Stimulated activated CD4-positive, alpha-beta T cell treated with anti-CD3 and anti-CD28 coated beads, Interleukin-1b, Interleukin-23, amount 100 ng/mL, for 48 hours (primary cell): ENCODE results near the gene C1orf174.
"Not testable (repeated sequence)": the region's sequence is repeated elsewhere in the genome, so short reads cannot be mapped to it uniquely, and the experiment has no call there.

Source experiments
- DNase-seq: peaks from one replicate; pipeline ENCODE4 v3.0.0-alpha.2; 2020

The C1orf174 gene

DNA sequence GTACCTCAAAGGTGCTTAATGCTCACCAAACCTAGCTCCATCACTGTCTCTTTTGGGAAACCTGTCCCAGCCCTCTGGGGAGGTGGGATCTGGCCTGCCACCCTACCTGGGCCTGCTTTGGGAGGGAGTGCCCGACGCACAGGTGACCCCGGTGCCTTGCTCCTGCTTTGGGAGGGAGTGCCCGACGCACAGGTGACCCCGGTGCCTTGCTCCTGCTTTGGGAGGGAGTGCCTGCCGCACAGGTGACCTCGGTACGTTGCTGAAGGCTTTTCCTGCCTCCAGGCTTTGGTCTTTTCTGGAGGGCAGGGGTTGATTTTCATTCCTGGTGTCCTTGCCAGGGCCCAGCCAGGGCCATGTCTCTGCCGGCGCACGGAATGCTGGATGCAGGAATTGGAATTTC, 25.2 kb upstream of the C1orf174 start:
- no peak for DNase-seq

GRCh38 chr1:3924825-3925220, 24.8 kb upstream of the C1orf174 start:
- DNase-seq = no peak

DNA sequence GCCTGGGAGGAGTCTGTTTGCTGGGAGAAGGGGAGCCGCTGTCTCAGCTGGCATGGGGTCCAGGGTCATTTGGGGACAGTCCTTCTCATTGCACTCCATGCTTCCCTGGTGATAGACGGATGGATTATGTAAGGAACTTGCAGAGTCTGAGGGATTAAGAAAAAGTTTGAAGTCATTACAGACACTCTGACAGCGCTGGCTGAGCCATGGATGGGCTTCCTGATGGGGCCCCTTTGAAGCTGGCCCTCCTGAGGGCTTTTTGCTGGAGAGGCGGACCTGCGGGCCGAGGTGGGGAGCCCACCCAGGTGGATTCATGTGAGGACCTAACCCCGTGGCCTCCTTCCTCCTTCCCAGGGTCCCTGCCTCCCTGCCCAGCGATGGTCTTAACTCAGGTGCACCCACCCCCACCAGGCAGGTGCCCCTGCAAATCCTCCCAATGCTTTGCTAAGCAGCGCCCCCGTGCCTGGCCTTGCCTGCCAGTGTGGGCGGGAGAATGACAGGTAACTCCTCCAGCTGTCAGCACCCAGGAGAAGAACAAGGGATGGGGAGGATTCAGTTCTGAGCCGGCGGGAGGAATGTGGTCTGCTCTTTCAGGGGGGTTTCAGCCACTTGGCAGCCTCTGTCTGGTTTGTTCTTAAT, 24.2 kb upstream of the C1orf174 start:
- DNase-seq = no peak

DNA sequence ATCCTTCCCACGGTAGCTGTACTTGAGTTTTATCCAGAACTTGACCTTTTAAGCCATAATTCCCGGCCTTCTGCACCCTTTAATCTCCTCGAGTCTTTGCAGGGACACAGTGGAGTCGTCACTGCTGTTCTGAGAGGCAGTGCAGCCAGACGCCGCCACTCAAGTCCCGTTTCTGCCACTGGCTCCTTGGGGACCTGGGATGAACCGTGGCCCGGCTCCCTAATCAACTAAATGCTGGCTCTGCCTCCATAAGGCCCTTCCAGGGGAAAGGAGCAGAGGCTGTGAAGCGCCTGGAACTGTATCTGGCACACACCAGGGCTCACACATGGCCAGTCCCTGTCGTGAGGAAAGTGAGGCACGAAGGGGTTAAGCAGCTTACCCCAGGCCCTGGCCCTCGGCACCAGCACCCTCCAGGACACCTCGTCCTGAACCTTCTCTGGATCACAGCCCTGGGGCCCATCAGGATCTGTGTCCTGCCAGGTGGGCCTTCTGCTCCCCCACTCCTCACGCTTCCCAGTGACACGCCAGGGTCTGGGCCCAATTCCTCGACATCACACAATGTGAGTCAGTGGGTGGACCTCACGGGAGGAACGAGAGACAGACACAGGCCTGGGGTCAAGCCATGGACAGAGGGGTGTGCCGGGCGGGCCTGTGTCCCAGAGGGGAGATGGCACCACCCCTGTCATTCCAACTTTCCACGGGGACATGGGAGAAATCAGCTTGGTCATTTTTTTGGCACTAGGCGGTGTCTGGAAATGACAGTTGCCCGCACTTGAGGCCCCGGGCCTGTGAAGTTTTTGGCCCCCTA, 23.5 kb upstream of the C1orf174 start:
- no peak for DNase-seq

DNA sequence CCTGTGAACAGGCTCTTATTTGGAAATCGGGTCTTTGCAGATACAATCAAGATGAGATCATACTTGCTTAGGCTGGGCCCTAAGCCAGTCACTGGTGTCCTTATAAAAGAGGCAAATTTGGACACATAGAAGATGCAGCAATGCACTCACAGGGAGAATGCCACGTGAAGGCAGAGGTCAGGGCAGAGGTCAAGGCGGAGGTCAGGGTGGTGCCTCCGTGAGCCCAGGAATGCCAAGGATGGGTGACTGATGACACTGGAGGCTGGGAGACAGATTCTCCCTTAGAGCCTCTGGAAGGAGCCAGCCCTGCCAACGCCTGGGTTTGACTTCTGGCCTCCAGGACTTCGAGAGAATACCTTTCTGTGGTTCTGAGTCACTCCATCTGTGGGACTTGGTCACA, 22.8 kb upstream of the C1orf174 start:
- no peak for DNase-seq

- DNase-seq = no peak
These were observed 22.2 kb upstream of the C1orf174 start for GRCh38 chr1:3922201-3922725.

DNA sequence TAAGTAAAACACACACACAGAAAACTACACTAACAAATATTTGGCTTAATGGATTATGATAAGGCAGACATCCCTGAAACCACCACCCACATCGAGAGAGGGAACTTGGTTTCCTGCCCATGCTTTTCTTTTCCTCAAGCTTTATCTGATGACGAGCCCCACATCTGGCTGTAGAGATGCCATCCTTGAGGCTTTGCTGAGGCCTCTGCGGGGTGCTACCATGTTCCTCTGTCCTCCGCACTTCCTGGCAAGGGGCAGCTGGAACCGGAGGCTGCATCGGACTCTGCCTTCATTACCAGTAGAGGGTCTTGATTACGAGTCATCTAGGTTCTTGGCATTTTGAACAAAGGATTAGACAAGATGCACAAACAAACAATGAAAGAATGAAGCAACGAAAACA, 21.7 kb upstream of the C1orf174 start:
- no peak for DNase-seq

DNA sequence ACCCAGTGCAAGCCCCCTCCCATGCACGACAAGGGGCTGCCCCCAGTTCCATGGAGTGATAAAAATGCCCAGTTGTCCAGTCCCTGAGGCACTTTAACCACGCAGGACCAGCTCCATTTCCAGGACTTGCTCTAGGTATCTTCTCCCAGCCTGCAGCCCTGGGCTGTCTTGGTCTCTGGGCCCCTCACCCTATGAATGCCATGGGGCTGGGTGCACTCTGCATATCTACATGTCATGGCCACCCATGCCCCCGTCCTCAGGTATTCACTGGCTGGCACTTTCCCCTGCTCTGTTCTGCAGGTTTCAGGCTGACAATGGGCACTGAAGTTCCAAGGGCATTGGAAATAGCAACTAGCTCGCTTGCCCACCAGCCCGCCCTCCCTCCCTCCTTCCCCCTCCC, 19.6 kb upstream of the C1orf174 start:
- no peak for DNase-seq

DNA sequence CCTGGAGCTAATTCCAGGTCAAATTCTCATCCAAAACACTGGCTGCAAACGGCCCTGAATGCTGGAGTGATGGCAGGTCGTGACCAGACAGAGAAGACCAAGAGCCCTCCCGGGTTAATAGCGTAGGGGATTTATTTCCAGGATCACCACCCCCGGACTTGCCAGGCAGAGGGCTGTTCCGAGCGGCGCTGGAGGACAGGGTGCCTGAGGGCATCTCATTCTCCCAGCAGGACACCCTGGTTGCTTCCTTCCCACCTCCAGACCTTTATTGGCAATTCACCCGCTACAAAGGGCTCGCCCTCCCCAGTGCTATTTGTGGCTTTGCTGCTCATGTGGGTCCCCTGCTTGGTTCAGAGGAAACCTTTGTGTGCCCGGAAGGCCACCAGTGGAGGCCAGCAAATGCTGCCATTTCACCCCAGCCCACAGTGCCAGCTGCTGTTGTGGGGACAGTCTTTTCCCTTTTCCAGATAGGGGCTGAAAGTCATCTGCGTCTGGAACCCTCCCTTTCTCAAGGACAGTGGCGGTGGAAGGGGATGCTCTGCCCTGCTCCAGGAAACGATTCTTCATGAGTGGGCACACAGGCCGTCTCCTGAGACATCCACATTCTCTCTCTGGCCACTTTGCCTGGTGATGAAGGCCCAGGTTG, 19.0 kb upstream of the C1orf174 start:
- no peak for DNase-seq

GRCh38 chr1:3918359-3918758, 18.3 kb upstream of the C1orf174 start:
- DNase-seq = not testable (repeated sequence)

DNA sequence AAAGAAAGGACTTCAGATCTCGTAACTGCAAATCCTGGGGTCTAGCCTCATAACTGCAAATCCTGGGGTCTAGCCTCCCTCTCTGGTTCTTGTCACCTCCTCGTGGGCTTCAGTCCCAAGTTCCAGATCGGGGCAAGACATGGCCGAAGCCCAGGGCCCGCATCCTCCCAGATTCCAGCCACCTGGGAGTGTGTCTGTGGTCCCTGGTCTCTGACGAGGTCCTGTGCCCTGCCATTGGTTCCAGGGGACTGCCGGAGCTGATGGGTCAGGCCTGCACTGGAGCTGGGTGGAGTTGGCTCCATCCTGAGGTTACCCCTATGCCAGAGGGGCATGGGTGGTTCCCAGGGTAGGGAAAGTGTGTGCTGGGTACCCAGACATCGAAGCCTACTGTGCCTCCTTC, 17.7 kb upstream of the C1orf174 start:
- DNase-seq = no peak

- DNase-seq = no peak
These were observed 15.6 kb upstream of the C1orf174 start for GRCh38 chr1:3915551-3916121.

DNA sequence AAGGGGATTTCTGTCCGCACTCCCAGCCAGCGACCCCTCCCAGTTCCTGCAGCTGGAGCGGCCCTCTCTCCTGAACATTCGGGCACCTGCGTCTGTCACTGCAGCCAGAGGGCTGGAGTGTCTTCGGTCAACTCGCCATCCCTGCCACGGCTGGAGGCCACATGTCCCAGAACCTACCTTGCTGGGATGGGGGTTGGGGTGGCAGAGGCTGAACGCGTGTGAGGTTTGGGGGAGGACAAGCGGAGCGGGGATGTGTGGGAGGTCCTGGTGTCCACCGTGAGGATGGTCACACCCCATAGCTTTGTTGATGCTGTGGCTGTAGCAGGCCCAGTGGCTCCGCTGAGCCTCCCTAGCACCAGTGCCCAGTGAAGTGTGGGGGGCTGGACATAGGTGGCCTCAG, 14.8 kb upstream of the C1orf174 start:
- DNase-seq = no peak

DNA sequence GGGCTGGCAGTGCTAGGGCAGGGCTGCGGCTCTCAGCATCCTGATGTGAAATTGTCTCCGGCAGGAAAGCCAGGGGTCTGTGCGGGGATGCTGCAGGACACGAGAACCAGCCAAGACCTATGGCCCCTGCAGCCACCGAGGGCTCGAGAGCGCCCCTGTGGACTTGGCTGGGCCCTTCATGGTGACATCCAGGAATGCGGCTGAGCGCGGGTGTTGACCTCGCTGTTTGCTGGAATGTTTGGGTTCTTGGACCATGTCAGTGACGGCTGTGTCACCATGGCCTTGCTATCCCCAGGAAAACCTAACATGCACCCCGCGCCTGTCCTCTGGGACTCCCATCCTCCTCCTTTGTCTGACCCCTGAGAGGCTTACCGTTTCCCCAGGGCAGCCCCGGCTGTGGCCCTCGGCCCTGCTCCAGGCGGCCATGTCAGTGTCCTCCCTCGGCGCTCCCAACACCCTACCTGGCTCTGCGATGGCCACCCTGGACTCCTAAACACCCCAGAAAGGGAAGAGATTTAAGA, 14.3 kb upstream of the C1orf174 start:
- DNase-seq = no peak

DNA sequence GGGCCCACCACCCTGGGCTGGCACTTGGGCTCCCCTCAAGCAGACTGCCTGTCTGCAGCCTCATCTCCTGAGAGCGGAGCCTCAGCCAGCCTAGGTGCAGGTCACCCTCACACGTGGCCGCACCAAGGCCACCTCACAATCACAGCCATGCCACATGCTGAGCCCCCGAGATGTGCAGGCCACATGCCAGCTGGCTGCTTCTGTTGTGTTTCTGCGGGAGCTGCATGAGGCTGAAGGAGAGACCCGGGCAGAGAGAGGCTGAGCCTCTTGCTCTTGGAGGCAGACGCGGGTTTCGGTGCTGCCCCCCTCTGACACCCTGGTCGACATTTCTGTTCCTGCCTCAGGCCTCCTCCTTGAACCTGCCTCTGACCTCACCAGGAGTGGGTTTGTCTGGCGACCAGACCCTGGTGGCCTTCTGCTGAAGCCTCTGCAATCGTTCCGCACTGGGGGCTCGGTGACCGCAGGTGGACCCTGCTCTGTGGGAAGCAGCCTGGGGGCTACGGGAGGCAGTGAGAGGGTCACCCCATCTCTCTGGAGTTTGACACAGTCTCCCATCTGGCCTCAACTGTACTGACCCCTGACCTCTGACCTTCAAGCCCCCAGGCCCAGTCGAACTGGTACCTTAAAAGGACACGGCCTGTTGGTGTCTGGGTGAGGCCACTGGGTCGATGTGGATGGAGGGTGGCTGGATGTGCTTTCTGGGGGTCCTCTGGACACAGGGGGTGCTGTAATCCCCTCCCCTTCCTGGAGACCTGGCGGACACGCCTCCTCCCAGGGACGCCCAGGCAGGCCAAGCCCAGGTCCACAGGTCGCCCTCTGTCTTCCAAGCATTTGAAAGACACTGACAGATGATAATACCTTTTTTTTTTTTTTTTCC, 13.0 kb upstream of the C1orf174 start:
- DNase-seq = no peak

DNA sequence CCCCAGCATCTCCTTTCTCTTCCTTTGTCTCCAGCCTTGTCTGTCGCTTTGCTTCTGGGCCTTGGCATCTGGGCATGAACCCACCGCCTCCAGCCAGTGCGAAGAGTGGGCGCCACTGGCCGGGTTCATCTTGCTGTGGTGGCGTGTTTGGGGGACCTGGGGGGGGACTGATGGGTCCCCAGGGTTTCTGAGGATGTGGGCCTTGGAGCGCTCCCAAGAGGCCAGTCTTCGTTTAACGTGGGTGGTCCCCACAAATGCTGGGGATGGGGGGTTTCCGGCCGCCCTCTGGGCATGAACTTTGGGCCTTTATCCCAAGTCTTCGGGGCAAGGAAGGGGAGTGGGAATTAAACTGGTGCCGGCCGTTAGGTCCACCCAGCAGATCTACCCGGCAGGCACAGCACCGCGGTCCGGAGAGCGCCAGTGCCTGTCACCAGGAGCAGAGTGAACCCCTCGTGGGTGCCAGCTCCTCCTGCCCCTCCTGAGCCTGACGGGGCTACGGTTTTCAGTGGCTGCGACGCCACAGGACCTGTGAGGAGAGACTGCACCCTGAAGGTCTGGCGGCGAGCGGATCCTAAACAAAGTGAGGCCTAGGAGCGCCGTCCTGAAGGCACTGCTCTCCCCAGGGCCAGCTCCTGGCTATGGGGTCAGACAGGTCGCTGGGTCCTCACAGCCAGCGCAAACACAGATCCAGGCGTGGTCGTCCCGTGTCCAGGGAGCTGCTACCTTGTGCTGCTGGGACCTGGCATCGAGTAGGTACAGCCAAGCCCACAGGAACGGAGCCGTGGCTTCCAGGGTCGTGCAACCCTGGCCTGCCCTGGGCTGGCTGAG, 12.1 kb upstream of the C1orf174 start:
- no peak for DNase-seq

- peak; percentile 74 for DNase-seq
These were observed 11.1 kb upstream of the C1orf174 start for GRCh38 chr1:3910857-3911845.

- no peak for DNase-seq
These were observed 10.1 kb upstream of the C1orf174 start for GRCh38 chr1:3910049-3910731.

DNA sequence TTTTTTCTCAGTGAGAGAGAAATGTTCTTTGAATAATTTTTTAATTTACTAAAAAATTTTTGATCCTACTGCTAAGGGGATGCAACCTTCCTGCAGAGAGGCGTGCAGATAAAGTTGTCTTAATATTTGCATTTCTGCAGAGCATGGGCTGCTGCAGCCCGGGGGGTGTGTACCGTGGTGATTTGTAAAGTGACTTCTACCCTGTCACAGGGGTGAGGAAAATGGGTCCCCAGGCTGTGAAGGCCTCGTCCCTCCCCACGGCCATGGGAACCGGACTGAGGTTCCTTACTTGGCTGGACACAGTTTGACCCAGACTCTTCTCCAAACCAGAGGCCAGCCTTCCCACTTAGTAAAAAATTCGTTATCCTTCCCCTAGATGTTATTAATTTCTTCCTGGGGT, 9.5 kb upstream of the C1orf174 start:
- DNase-seq = no peak
